DND-41 (cell line): ENCODE results near the gene ATG14.

Source experiments
- ATAC-seq: fragments of 200-7000 bp; cut with Tn5 transposase; 3 replicates; pipeline ENCODE4 v1.9.1; 2021; ENCODE audit warnings: low read depth; ENCODE audit not compliant: insufficient read depth
- DNase-seq: peaks from one replicate; pipeline ENCODE4 v3.0.0-alpha.2; 2020
- H2AFZ ChIP-seq: 2 replicates; pipeline ENCODE4 v1.6.0; 2012; ENCODE audit warnings: low read depth, low read length
- H3K27ac ChIP-seq: 2 replicates; pipeline ENCODE4 v1.5.1; 2012; ENCODE audit warnings: low read length, inconsistent platforms
- H3K27me3 ChIP-seq: fragments of 200-600 bp; sonication (generic); 2 replicates; pipeline ENCODE4 v1.6.0; 2012; ENCODE audit warnings: low read length, mild to moderate bottlenecking, inconsistent platforms; ENCODE audit not compliant: insufficient read depth, poor library complexity
- H3K36me3 ChIP-seq: 2 replicates; pipeline ENCODE4 v1.5.1; 2012; ENCODE audit warnings: low read length, inconsistent platforms; ENCODE audit not compliant: insufficient read depth
- H3K4me1 ChIP-seq: 2 replicates; pipeline ENCODE4 v1.5.1; 2012; ENCODE audit warnings: mild to moderate bottlenecking, low read length; ENCODE audit not compliant: insufficient read depth
- H3K4me2 ChIP-seq: 2 replicates; pipeline ENCODE4 v1.6.0; 2012; ENCODE audit warnings: mild to moderate bottlenecking, moderate library complexity, low read length, inconsistent platforms; ENCODE audit not compliant: insufficient read depth
- H3K4me3 ChIP-seq, 2 experiments: fragments of 200-600 bp in 1 of 2; shearing (Covaris generic) in 1 of 2; 2 replicates each; pipeline ENCODE4 v1.5.1; 2012 to 2016; ENCODE audit warnings: inconsistent platforms in 2 of 2, low read length in 2 of 2, mild to moderate bottlenecking in 2 of 2, low read depth in 1 of 2, moderate library complexity in 1 of 2
- H3K79me2 ChIP-seq: 2 replicates; pipeline ENCODE4 v1.6.0; 2012; ENCODE audit warnings: low read length, inconsistent platforms; ENCODE audit not compliant: insufficient read depth
- H3K9ac ChIP-seq: 2 replicates; pipeline ENCODE4 v1.6.0; 2012; ENCODE audit warnings: low read depth, mild to moderate bottlenecking, inconsistent platforms, low read length, moderate library complexity
- H3K9me3 ChIP-seq: 2 replicates; pipeline ENCODE4 v1.5.1; 2012; ENCODE audit warnings: low read length, moderate library complexity, mild to moderate bottlenecking, inconsistent platforms; ENCODE audit not compliant: insufficient read depth, severe bottlenecking
- H4K20me1 ChIP-seq: 2 replicates; pipeline ENCODE4 v1.6.0; 2012; ENCODE audit warnings: low read length; ENCODE audit not compliant: insufficient read depth
- CTCF ChIP-seq: IDR thresholded peaks from 2 replicates; pipeline ENCODE4 v1.5.1; 2012; ENCODE audit warnings: borderline replicate concordance, low read length, moderate library complexity, mild to moderate bottlenecking; ENCODE audit not compliant: poor library complexity, severe bottlenecking; ENCODE audit errors: extremely low read depth
- EZH2 ChIP-seq: IDR thresholded peaks from 3 replicates; pipeline ENCODE4 v1.6.1; 2012; ENCODE audit warnings: borderline replicate concordance, low read depth, mild to moderate bottlenecking, moderate library complexity, low read length, inconsistent platforms; ENCODE audit not compliant: severe bottlenecking

Gene ATG14

GRCh38 chr14:55317542-55318306, 93.9 kb downstream of the ATG14 start:
- no peaks in the 10 kb centered on the region for H3K4me1 ChIP-seq

GRCh38 chr14:55316564-55316963, 95.1 kb downstream of the ATG14 start:
- ATAC-seq (no peak), DNase-seq (no peak)
- peaks cover 21% of the 10 kb centered on the region for H3K9me3 ChIP-seq
- no peak overlapping the region for H2AFZ ChIP-seq
- H3K79me2 ChIP-seq: peaks cover 43% of the 10 kb centered on the region
- no peak overlapping the region for H3K27ac ChIP-seq
- TF ChIP-seq EZH2 (no peak), CTCF (no peak)
- H3K4me3 ChIP-seq: no peak overlapping the region
- no peaks in the 10 kb centered on the region for H3K27me3 ChIP-seq
- H3K4me2 ChIP-seq: no peak overlapping the region
- H4K20me1 ChIP-seq: no peaks in the 10 kb centered on the region
- no peak overlapping the region for H3K9ac ChIP-seq
- no peaks in the 10 kb centered on the region for H3K4me1 ChIP-seq
- peaks cover 48% of the 10 kb centered on the region for H3K36me3 ChIP-seq

More at GRCh38 chr14:55317542-55318306, 93.9 kb downstream of the ATG14 start:
- no peak for TF ChIP-seq EZH2
- no peak for TF ChIP-seq CTCF
- H3K36me3 ChIP-seq: peaks cover 41% of the 10 kb centered on the region
- peaks cover 46% of the 10 kb centered on the region for H3K79me2 ChIP-seq
- H3K4me2 ChIP-seq: no peak overlapping the region
- H3K9me3 ChIP-seq: peaks cover 10% of the 10 kb centered on the region
- H3K9ac ChIP-seq: no peak overlapping the region
- no peak overlapping the region for H2AFZ ChIP-seq
- no peaks in the 10 kb centered on the region for H4K20me1 ChIP-seq
- ATAC-seq (no peak), DNase-seq (no peak)
- H3K27me3 ChIP-seq: no peaks in the 10 kb centered on the region
- no peak overlapping the region for H3K27ac ChIP-seq
- no peak overlapping the region for H3K4me3 ChIP-seq
